Measurements from ENCODE around the gene TEAD1.
"Not testable (repeated sequence)": the region's sequence is repeated elsewhere in the genome, so short reads cannot be mapped to it uniquely, and the experiment has no call there.

The TEAD1 gene

GRCh38 chr11:12876988-12877387 is 202.8 kb downstream of the TEAD1 start:
- no peak for DNase-seq

GRCh38 chr11:12877508-12877907 is 203.3 kb downstream of the TEAD1 start:
- not testable (repeated sequence) for DNase-seq

GRCh38 chr11:12880327-12880726 is 206.1 kb downstream of the TEAD1 start:
- no peak for DNase-seq

GRCh38 chr11:12882670-12883069 is 208.4 kb downstream of the TEAD1 start:
- DNase-seq = no peak

GRCh38 chr11:12884751-12885318 is 210.6 kb downstream of the TEAD1 start:
- DNase-seq = no peak

- DNase-seq = no peak
Observed at GRCh38 chr11:12885717-12886239, 211.6 kb downstream of the TEAD1 start.

- DNase-seq = no peak
Observed at GRCh38 chr11:12886508-12886907, 212.3 kb downstream of the TEAD1 start.

GRCh38 chr11:12888525-12889158 is 214.4 kb downstream of the TEAD1 start:
- peak; percentile 57 for DNase-seq

- no peak for DNase-seq
Observed at GRCh38 chr11:12889243-12889642, 215.0 kb downstream of the TEAD1 start.

- no peak for DNase-seq
Observed at GRCh38 chr11:12890476-12890875, 216.3 kb downstream of the TEAD1 start.

- peak; percentile 63 for DNase-seq
Observed at GRCh38 chr11:12893787-12894672, 219.8 kb downstream of the TEAD1 start.

GRCh38 chr11:12897390-12897789 is 223.2 kb downstream of the TEAD1 start:
- DNase-seq = no peak

- DNase-seq = no peak
Observed at GRCh38 chr11:12897867-12898266, 223.6 kb downstream of the TEAD1 start.

GRCh38 chr11:12900496-12900895 is 226.3 kb downstream of the TEAD1 start:
- DNase-seq = peak; percentile 60

- no peak for DNase-seq
Observed at GRCh38 chr11:12901272-12901671, 227.1 kb downstream of the TEAD1 start.

- no peak for DNase-seq
Observed at GRCh38 chr11:12901874-12902481, 227.8 kb downstream of the TEAD1 start.

GRCh38 chr11:12902791-12903486 is 228.7 kb downstream of the TEAD1 start:
- DNase-seq = no peak

- no peak for DNase-seq
Observed at GRCh38 chr11:12905435-12905834, 231.2 kb downstream of the TEAD1 start.

GRCh38 chr11:12906501-12906900 is 232.3 kb downstream of the TEAD1 start:
- DNase-seq = no peak

GRCh38 chr11:12909879-12910278 is 235.7 kb downstream of the TEAD1 start:
- DNase-seq = no peak

- DNase-seq = peak; percentile 64
Observed at GRCh38 chr11:12914400-12914912, 240.2 kb downstream of the TEAD1 start.

- DNase-seq = no peak
Observed at GRCh38 chr11:12915093-12915492, 240.9 kb downstream of the TEAD1 start.

All from 8988T (cell line).